HUES64 (cell line): ENCODE data around the gene CLEC4G.

Experiments
- H3K27ac ChIP-seq: 2 replicates; pipeline ENCODE4 v1.7.0; 2013; ENCODE audit warnings: low read depth, low read length, inconsistent platforms
- H3K27me3 ChIP-seq: 2 replicates; pipeline ENCODE4 v1.6.1; 2013; ENCODE audit warnings: mild to moderate bottlenecking, low read length; ENCODE audit not compliant: insufficient read depth
- H3K36me3 ChIP-seq: 2 replicates; pipeline ENCODE4 v1.6.1; 2013; ENCODE audit warnings: mild to moderate bottlenecking, low read length; ENCODE audit not compliant: insufficient read depth
- H3K4me1 ChIP-seq: 2 replicates; pipeline ENCODE4 v1.6.1; 2013; ENCODE audit warnings: mild to moderate bottlenecking, low read length, moderate library complexity; ENCODE audit not compliant: insufficient read depth
- H3K4me3 ChIP-seq: 2 replicates; pipeline ENCODE4 v1.5.1; 2013; ENCODE audit warnings: mild to moderate bottlenecking, low read length, moderate library complexity
- H3K9ac ChIP-seq: 2 replicates; pipeline ENCODE4 v1.6.1; 2013; ENCODE audit warnings: mild to moderate bottlenecking, low read depth, low read length
- H3K9me3 ChIP-seq: 2 replicates; pipeline ENCODE4 v1.6.1; 2013; ENCODE audit warnings: low read depth, low read length; ENCODE audit not compliant: insufficient read depth
- WGBS: fragments of 150-250, 120-280 bp; methylation state at CpG from one replicate; pipeline ENCODE4 v1.1.7; 2013; ENCODE audit warnings: missing lambda C conversion rate; 5-methylcytosine and 5-hydroxymethylcytosine counted together

Gene CLEC4G

GRCh38 chr19:7720351-7720750, 11.6 kb downstream of the CLEC4G start:
- H3K36me3 ChIP-seq, result no peaks in the 10 kb centered on the region
- H3K9me3 ChIP-seq, result no peaks in the 10 kb centered on the region
- H3K9ac ChIP-seq, result no peak overlapping the region
- H3K27ac ChIP-seq, result no peak overlapping the region
- WGBS, result 90% methylated on average over 6 of the region's 6 CpGs
- H3K4me3 ChIP-seq, result no peak overlapping the region
- H3K27me3 ChIP-seq, result no peaks in the 10 kb centered on the region
- H3K4me1 ChIP-seq, result no peaks in the 10 kb centered on the region

GRCh38 chr19:7718668-7719067, 13.2 kb downstream of the CLEC4G start:
- 79% methylated on average over 8 of the region's 8 CpGs for WGBS
- Histone ChIP-seq H3K27ac (no peak overlapping the region), H3K4me1 (no peaks in the 10 kb centered on the region), H3K4me3 (no peak overlapping the region), H3K9ac (no peak overlapping the region), H3K9me3 (no peaks in the 10 kb centered on the region), H3K36me3 (no peaks in the 10 kb centered on the region), H3K27me3 (no peaks in the 10 kb centered on the region)

GRCh38 chr19:7716762-7717161, 15.1 kb downstream of the CLEC4G start:
- H3K27me3 ChIP-seq, result no peaks in the 10 kb centered on the region
- WGBS, result 82% methylated on average over 1 of the region's 1 CpG
- no peaks in the 10 kb centered on the region for H3K36me3 ChIP-seq
- H3K9ac ChIP-seq, result no peak overlapping the region
- no peak overlapping the region for H3K27ac ChIP-seq
- H3K9me3 ChIP-seq, result no peaks in the 10 kb centered on the region
- no peak overlapping the region for H3K4me3 ChIP-seq
- no peaks in the 10 kb centered on the region for H3K4me1 ChIP-seq

GRCh38 chr19:7715671-7716070, 16.2 kb downstream of the CLEC4G start:
- Histone ChIP-seq H3K9ac (no peak overlapping the region), H3K9me3 (no peaks in the 10 kb centered on the region), H3K4me1 (no peaks in the 10 kb centered on the region), H3K36me3 (no peaks in the 10 kb centered on the region), H3K4me3 (no peak overlapping the region), H3K27me3 (no peaks in the 10 kb centered on the region), H3K27ac (no peak overlapping the region)
- 100% methylated on average over 1 of the region's 1 CpG for WGBS

- Histone ChIP-seq H3K9ac (no peak overlapping the region), H3K9me3 (no peaks in the 10 kb centered on the region)
These were observed 21.3 kb downstream of the CLEC4G start for GRCh38 chr19:7710616-7711015.

GRCh38 chr19:7709932-7710460, 21.9 kb downstream of the CLEC4G start:
- H3K27me3 ChIP-seq, result no peaks in the 10 kb centered on the region
- H3K36me3 ChIP-seq, result no peaks in the 10 kb centered on the region
- no peak overlapping the region for H3K9ac ChIP-seq
- H3K4me1 ChIP-seq, result no peaks in the 10 kb centered on the region
- 82% methylated on average over 10 of the region's 10 CpGs for WGBS
- H3K4me3 ChIP-seq, result no peak overlapping the region
- no peaks in the 10 kb centered on the region for H3K9me3 ChIP-seq
- no peak overlapping the region for H3K27ac ChIP-seq

More at GRCh38 chr19:7710616-7711015, 21.3 kb downstream of the CLEC4G start:
- Histone ChIP-seq H3K36me3 (no peaks in the 10 kb centered on the region), H3K4me1 (no peaks in the 10 kb centered on the region), H3K27me3 (no peaks in the 10 kb centered on the region), H3K27ac (no peak overlapping the region), H3K4me3 (no peak overlapping the region)
- 77% methylated on average over 5 of the region's 5 CpGs for WGBS

- no peaks in the 10 kb centered on the region for H3K9me3 ChIP-seq
- no peak overlapping the region for H3K27ac ChIP-seq
- 88% methylated on average over 8 of the region's 8 CpGs for WGBS
- no peaks in the 10 kb centered on the region for H3K4me1 ChIP-seq
- no peaks in the 10 kb centered on the region for H3K27me3 ChIP-seq
- H3K36me3 ChIP-seq, result no peaks in the 10 kb centered on the region
- H3K4me3 ChIP-seq, result no peak overlapping the region
- no peak overlapping the region for H3K9ac ChIP-seq
These were observed 24.9 kb downstream of the CLEC4G start for GRCh38 chr19:7706955-7707456.

- Histone ChIP-seq H3K9me3 (no peaks in the 10 kb centered on the region), H3K9ac (no peak overlapping the region), H3K36me3 (no peaks in the 10 kb centered on the region), H3K4me3 (no peak overlapping the region), H3K27ac (no peak overlapping the region), H3K27me3 (no peaks in the 10 kb centered on the region), H3K4me1 (no peaks in the 10 kb centered on the region)
- 83% methylated on average over 14 of the region's 14 CpGs for WGBS
These were observed 25.5 kb downstream of the CLEC4G start for GRCh38 chr19:7706188-7706954.

GRCh38 chr19:7705387-7706187, 26.3 kb downstream of the CLEC4G start:
- no peaks in the 10 kb centered on the region for H3K4me1 ChIP-seq
- H3K27ac ChIP-seq, result no peak overlapping the region
- H3K9me3 ChIP-seq, result no peaks in the 10 kb centered on the region
- no peaks in the 10 kb centered on the region for H3K36me3 ChIP-seq
- no peak overlapping the region for H3K9ac ChIP-seq
- WGBS, result 83% methylated on average over 21 of the region's 24 CpGs
- no peak overlapping the region for H3K4me3 ChIP-seq
- no peaks in the 10 kb centered on the region for H3K27me3 ChIP-seq

- H3K27me3 ChIP-seq, result no peaks in the 10 kb centered on the region
- no peak overlapping the region for H3K27ac ChIP-seq
- H3K36me3 ChIP-seq, result no peaks in the 10 kb centered on the region
- no peaks in the 10 kb centered on the region for H3K4me1 ChIP-seq
- 80% methylated on average over 6 of the region's 6 CpGs for WGBS
- H3K9me3 ChIP-seq, result no peaks in the 10 kb centered on the region
- H3K9ac ChIP-seq, result no peak overlapping the region
- no peak overlapping the region for H3K4me3 ChIP-seq
These were observed 27.4 kb downstream of the CLEC4G start for GRCh38 chr19:7704280-7705060.
